ENCODE results near the gene CD81. TPM values are rescaled to one million over a fixed set of nuclear protein-coding genes. Genes with fewer than 3 reads are reported as not detected.

The CD81 gene
- total RNA-seq, 1 experiment from 2014 or later = 296 TPM

DNA sequence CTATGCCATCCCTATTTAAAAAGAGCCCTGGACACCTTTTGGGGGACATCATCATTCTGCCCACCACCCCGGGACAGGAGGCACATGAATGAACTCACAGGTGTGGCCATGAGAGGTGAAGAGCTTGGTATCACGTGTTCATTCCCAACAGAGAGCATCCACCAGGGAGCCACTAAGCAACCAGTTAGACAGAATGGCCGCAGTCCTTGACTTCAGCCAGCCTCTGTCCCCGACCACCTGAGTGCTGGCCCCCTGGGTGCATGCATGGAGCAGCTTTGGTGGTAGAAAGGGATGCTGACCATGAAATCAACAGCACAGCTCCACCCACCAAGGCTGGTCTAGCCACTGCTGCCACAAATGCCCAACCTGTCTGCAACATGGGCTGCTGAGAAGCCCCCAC, 31.1 kb upstream of the CD81 start:
- no peaks in the 10 kb centered on the region for H3K9me2 ChIP-seq (ENCODE audit: insufficient read depth)
- intact Hi-C loops (cut with micrococcal nuclease) = no loop called here
- POLR2A ChIA-PET = interaction anchor here (1.0 kb wide), 1 partner anchor 31 kb away, joined by 3 read pairs; the partner anchor contains the start of gene CD81
- no peak for DNase-seq (ENCODE audit: low read depth, low spot score)
- no peak overlapping the region for H3K9ac ChIP-seq (ENCODE audit: low read length)
- RAD21 ChIA-PET (ENCODE audit: low non-redundant PET in 1 of 2, low total read pairs in 2 of 2, uncharacterized antibody in 2 of 2, unreplicated experiment in 2 of 2) = no interaction called here
- no peaks in the 10 kb centered on the region for H3K79me2 ChIP-seq (ENCODE audit: insufficient read depth, low read length)
- H3K4me1 ChIP-seq (ENCODE audit: control insufficient read depth in 1 of 2, insufficient read depth in 2 of 2, low read length in 2 of 2) = no peaks in the 10 kb centered on the region
- H4K20me1 ChIP-seq (ENCODE audit: insufficient read depth) = no peaks in the 10 kb centered on the region
- no peak overlapping the region for H3K4me3 ChIP-seq (replicated peaks in 1 of 2; ENCODE audit: low read depth in 1 of 2, low read length in 2 of 2)
- no peak overlapping the region for H3K27ac ChIP-seq (ENCODE audit: low read depth, low read length)
- no peak for ATAC-seq
- no peaks in the 10 kb centered on the region for H3K9me3 ChIP-seq (ENCODE audit: control insufficient read depth in 1 of 2, insufficient read depth in 1 of 2, low read depth in 1 of 2, low read length in 2 of 2)
- no peaks in the 10 kb centered on the region for H3K36me3 ChIP-seq (ENCODE audit: control insufficient read depth in 1 of 2, insufficient read depth in 2 of 2, low read length in 2 of 2)
- H3K4me2 ChIP-seq (ENCODE audit: low read length) = no peak overlapping the region
- TF ChIP-seq POLR2A (IDR thresholded peaks at IDR 0.05; ENCODE audit: borderline replicate concordance, extremely low read depth, insufficient read depth, insufficient read length) (no peak), CBX3 (IDR thresholded peaks at IDR 0.05; ENCODE audit: low read depth) (no peak), EZH2phosphoT487 (IDR thresholded peaks at IDR 0.05; ENCODE audit: borderline replicate concordance) (no peak), POLR2AphosphoS5 (IDR thresholded peaks at IDR 0.05; ENCODE audit: low read depth, low read length) (no peak), FOSL1 (IDR thresholded peaks at IDR 0.05; ENCODE audit: low read depth) (no peak), ZFX (IDR thresholded peaks at IDR 0.05) (no peak), ZNF274 (IDR thresholded peaks at IDR 0.05; ENCODE audit: low read depth, low read length) (no peak), TCF7L2 (IDR thresholded peaks at IDR 0.05; ENCODE audit: borderline replicate concordance, extremely low read depth, insufficient read depth, insufficient read length) (no peak), SRF (IDR thresholded peaks at IDR 0.05; ENCODE audit: low read depth) (no peak)
- TF ChIP-seq, protein P1, sequence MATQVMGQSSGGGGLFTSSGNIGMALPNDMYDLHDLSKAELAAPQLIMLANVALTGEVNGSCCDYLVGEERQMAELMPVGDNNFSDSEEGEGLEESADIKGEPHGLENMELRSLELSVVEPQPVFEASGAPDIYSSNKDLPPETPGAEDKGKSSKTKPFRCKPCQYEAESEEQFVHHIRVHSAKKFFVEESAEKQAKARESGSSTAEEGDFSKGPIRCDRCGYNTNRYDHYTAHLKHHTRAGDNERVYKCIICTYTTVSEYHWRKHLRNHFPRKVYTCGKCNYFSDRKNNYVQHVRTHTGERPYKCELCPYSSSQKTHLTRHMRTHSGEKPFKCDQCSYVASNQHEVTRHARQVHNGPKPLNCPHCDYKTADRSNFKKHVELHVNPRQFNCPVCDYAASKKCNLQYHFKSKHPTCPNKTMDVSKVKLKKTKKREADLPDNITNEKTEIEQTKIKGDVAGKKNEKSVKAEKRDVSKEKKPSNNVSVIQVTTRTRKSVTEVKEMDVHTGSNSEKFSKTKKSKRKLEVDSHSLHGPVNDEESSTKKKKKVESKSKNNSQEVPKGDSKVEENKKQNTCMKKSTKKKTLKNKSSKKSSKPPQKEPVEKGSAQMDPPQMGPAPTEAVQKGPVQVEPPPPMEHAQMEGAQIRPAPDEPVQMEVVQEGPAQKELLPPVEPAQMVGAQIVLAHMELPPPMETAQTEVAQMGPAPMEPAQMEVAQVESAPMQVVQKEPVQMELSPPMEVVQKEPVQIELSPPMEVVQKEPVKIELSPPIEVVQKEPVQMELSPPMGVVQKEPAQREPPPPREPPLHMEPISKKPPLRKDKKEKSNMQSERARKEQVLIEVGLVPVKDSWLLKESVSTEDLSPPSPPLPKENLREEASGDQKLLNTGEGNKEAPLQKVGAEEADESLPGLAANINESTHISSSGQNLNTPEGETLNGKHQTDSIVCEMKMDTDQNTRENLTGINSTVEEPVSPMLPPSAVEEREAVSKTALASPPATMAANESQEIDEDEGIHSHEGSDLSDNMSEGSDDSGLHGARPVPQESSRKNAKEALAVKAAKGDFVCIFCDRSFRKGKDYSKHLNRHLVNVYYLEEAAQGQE (IDR thresholded peaks at IDR 0.05; ENCODE audit: low read depth) = no peak
- TF ChIP-seq, protein P2, sequence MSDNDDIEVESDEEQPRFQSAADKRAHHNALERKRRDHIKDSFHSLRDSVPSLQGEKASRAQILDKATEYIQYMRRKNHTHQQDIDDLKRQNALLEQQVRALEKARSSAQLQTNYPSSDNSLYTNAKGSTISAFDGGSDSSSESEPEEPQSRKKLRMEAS (IDR thresholded peaks at IDR 0.05) = no peak
- CTCF ChIA-PET = no interaction called here
- H3K27me3 ChIP-seq (ENCODE audit: insufficient read depth, low read length) = peaks cover 7% of the 10 kb centered on the region; the same call in 1 of the 2 replicates
- BruUV-seq (replicated peaks) = no TSS peak
- H2AFZ ChIP-seq (ENCODE audit: low read depth, low read length, poor library complexity, severe bottlenecking) = no peak overlapping the region

Measured in HCT116 (cell line).